Endothelial cell of umbilical vein (primary cell): ENCODE measurements around the gene DERL2.

Experiments
- EZH2 ChIP-seq: IDR thresholded peaks from 2 replicates; pipeline ENCODE4 v1.6.1; 2012; ENCODE audit warnings: borderline replicate concordance, low read depth, mild to moderate bottlenecking, moderate library complexity, low read length, inconsistent platforms; ENCODE audit not compliant: severe bottlenecking
- JUN ChIP-seq: IDR thresholded peaks from 2 replicates; pipeline ENCODE4 v1.6.1; 2011; ENCODE audit warnings: borderline replicate concordance, low read depth; ENCODE audit not compliant: insufficient read length, insufficient read depth
- MYC ChIP-seq: IDR thresholded peaks from one replicate; pipeline ENCODE4 v1.6.1; 2011; ENCODE audit warnings: mild to moderate bottlenecking, low read depth, low read length
- POLR2A ChIP-seq: IDR thresholded peaks from 2 replicates; pipeline ENCODE4 v1.6.1; 2012; ENCODE audit warnings: low read depth, mild to moderate bottlenecking, control low read depth, low read length
- POLR2AphosphoS5 ChIP-seq: IDR thresholded peaks from 2 replicates; pipeline ENCODE4 v1.6.1; 2012; ENCODE audit warnings: low read depth, mild to moderate bottlenecking, control low read depth, low read length, moderate library complexity; ENCODE audit not compliant: insufficient read depth
- TF ChIP-seq, protein P1 (sequence below), 2 donors: IDR thresholded peaks; 1 replicate in 1 of 2; 2 replicates in 1 of 2; pipeline ENCODE4 v1.5.1; 2011; ENCODE audit warnings: low read length in 2 of 2, mild to moderate bottlenecking in 2 of 2, moderate library complexity in 2 of 2, control low read depth in 1 of 2, inconsistent platforms in 1 of 2, low read depth in 1 of 2; ENCODE audit not compliant: insufficient read depth in 1 of 2; ENCODE audit errors: extremely low read depth in 1 of 2
- TF ChIP-seq, protein P2 (sequence below): IDR thresholded peaks from 2 replicates; pipeline ENCODE4 v1.6.1; 2011; ENCODE audit not compliant: insufficient read depth, insufficient read length

DNA sequence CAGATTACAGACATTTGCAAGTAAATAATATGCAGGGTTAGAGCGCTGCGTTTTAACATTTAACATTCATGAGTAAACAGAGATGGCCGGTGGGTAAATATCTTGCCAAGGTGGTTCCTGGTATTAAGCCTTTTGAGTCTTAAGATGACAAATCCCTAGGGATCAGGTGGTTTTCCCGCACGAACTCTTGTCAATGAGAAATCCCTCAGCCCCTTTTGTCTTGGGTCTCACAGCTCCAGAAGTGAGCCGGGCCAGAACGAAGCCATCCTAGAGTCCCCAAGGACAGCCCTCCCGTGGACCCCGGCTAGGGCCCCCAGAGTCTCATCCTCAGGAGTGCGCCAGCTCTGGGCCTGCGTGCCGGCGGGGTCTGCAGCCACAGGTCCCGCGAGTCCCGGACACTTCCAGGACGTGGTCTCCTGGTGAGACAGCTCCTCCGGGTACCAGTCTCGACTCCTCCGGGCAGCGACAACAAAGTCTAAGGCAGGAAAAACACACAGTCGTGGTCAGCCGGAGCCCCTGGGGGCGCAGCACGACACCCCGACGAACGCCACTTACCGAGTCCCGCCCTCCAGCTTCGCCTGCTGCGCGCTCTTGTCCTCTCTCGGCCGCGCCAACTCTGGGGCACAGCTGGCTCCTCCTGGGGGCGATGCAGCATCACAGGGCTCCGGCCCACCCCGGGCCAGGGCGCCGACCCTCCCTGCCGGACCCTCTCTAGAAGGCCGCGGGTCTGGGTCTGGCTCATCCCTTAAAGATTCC lies 13.7 kb upstream of the DERL2 start:
- TF ChIP-seq, protein P1, sequence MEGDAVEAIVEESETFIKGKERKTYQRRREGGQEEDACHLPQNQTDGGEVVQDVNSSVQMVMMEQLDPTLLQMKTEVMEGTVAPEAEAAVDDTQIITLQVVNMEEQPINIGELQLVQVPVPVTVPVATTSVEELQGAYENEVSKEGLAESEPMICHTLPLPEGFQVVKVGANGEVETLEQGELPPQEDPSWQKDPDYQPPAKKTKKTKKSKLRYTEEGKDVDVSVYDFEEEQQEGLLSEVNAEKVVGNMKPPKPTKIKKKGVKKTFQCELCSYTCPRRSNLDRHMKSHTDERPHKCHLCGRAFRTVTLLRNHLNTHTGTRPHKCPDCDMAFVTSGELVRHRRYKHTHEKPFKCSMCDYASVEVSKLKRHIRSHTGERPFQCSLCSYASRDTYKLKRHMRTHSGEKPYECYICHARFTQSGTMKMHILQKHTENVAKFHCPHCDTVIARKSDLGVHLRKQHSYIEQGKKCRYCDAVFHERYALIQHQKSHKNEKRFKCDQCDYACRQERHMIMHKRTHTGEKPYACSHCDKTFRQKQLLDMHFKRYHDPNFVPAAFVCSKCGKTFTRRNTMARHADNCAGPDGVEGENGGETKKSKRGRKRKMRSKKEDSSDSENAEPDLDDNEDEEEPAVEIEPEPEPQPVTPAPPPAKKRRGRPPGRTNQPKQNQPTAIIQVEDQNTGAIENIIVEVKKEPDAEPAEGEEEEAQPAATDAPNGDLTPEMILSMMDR (IDR thresholded peaks at IDR 0.05; ENCODE audit: extremely low read depth in 1 of 2, insufficient read depth in 1 of 2, low read depth in 1 of 2, low read length in 2 of 2), result no peak
- TF ChIP-seq POLR2AphosphoS5 (no peak), POLR2A (no peak), EZH2 (no peak), MYC (no peak), JUN (no peak)
- TF ChIP-seq, protein P2, sequence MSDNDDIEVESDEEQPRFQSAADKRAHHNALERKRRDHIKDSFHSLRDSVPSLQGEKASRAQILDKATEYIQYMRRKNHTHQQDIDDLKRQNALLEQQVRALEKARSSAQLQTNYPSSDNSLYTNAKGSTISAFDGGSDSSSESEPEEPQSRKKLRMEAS, result no peak
